GM10248 (cell line): ENCODE measurements around the gene ARHGAP1.

Source experiments
- CTCF ChIA-PET: fragments of 300-600 bp; sonication (Branson Sonifier 250); formaldehyde crosslinking; extraction: SDS; loops from one replicate; lab custom pipeline; 2021; ENCODE audit warnings: antibody characterized with exemption; lab: Yijun Ruan, JAX
- POLR2A ChIA-PET: fragments of 350-650 bp; sonication (Branson Sonifier 250); formaldehyde crosslinking; extraction: SDS; loops from one replicate; lab custom pipeline; 2020; ENCODE audit warnings: antibody characterized with exemption; lab: Yijun Ruan, JAX
- DNase-seq: peaks from one replicate; pipeline ENCODE4 v3.0.0; 2012; ENCODE audit errors: extremely low spot score
- TF ChIP-seq, protein P1 (sequence below): IDR thresholded peaks from 2 replicates; pipeline ENCODE4 v1.5.1; 2012; ENCODE audit warnings: mild to moderate bottlenecking, low read depth; ENCODE audit errors: extremely low read depth, missing control alignments, control extremely low read depth

ARHGAP1 gene

DNA sequence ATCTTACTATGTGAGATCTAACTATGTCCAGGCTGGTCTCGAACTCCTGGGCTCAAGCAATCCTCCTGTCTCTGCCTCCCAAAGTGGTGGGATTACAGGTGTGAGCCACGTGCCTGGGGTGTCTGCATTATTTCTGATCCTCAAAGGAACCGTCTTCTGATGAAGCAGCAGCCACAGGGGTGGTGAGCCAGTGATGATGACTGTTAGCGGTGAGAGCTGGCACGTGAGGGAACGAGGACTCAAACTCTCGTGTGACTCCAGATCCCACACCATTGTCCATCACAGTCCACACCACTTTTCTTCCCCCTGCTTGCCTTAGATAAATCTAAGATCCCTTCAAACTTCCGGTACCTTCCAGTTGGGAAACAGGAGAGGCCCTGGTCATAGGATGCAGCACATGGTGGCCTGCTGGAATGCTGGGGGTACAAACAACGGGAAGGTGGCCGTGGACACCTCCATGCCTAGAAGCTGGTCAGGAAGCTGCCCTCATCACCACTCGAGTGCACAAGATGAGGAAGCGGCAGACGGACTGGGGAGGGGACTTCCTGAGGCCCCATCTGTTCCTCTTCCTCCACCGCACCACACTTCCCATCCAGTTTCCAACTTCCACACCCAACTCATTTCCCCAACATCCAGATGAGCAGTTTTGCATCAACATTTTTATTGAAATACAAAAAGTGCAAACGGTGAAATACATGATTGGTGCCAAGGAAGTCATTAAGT lies 23.8 kb downstream of the ARHGAP1 start:
- no peak for DNase-seq
- POLR2A ChIA-PET = no interaction called here
- CTCF ChIA-PET = no interaction called here
- TF ChIP-seq, protein P1, sequence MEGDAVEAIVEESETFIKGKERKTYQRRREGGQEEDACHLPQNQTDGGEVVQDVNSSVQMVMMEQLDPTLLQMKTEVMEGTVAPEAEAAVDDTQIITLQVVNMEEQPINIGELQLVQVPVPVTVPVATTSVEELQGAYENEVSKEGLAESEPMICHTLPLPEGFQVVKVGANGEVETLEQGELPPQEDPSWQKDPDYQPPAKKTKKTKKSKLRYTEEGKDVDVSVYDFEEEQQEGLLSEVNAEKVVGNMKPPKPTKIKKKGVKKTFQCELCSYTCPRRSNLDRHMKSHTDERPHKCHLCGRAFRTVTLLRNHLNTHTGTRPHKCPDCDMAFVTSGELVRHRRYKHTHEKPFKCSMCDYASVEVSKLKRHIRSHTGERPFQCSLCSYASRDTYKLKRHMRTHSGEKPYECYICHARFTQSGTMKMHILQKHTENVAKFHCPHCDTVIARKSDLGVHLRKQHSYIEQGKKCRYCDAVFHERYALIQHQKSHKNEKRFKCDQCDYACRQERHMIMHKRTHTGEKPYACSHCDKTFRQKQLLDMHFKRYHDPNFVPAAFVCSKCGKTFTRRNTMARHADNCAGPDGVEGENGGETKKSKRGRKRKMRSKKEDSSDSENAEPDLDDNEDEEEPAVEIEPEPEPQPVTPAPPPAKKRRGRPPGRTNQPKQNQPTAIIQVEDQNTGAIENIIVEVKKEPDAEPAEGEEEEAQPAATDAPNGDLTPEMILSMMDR = no peak

DNA sequence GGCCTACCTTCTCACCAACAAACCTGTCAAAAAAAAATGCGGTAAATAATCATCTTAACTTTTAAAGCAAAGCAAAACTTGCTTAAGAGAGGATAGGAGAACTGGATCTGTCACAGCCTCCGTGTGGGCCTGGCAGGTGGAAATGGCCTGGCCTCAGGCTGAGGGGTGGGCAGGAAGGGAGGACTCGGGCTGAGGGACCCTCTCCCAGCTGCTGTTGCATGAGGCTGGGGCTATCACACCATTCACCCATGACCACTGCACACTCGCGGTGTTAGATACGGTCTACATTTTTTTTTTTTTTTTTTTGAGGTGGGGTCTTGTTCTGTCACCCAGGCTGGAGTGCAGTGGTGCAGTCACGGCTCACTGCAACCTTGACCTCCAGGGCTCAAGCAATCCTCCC lies 24.5 kb downstream of the ARHGAP1 start:
- no peak for DNase-seq
- CTCF ChIA-PET = no interaction called here
- TF ChIP-seq, protein P1 = no peak
- POLR2A ChIA-PET = interaction anchor here (0.6 kb wide), 1 partner anchor 23 kb away, joined by 4 read pairs; no protein-coding TSS in a partner anchor

DNA sequence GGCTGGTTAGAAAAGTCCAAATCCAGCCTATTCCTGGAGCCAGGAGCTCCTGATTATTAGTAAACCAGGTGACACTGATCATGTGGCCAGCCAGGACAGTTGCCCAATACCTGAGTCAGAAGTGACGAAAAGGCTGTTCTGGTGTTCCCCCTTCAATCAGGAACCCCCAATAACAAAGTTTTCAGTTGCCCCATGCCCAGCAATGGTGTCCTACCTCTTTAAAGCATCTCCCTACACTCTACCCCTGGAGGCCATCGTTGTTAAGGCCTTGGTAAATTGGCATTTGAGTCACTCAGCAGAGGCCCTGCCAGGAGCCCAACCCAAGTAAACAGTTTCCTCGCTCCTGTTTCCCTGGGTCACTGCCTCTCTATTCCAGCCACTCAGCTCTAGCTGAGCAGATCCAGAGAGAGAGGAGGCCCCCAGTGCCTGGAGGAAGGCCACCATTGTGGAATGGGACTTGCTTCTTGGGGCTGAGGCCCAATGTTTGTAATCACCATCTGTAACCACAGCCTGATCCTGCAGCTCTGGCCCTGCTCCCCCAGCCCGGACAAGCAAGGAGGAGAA lies 25.0 kb downstream of the ARHGAP1 start:
- no peak for DNase-seq
- TF ChIP-seq, protein P1 = no peak
- CTCF ChIA-PET = interaction anchor here (1.1 to 1.5 kb wide), 3 partner anchors 21 to 276 kb away, joined by 3 read pairs; no protein-coding TSS in a partner anchor
- POLR2A ChIA-PET = interaction anchor here (0.6 kb wide), 1 partner anchor 22 kb away, joined by 4 read pairs; no protein-coding TSS in a partner anchor

DNA sequence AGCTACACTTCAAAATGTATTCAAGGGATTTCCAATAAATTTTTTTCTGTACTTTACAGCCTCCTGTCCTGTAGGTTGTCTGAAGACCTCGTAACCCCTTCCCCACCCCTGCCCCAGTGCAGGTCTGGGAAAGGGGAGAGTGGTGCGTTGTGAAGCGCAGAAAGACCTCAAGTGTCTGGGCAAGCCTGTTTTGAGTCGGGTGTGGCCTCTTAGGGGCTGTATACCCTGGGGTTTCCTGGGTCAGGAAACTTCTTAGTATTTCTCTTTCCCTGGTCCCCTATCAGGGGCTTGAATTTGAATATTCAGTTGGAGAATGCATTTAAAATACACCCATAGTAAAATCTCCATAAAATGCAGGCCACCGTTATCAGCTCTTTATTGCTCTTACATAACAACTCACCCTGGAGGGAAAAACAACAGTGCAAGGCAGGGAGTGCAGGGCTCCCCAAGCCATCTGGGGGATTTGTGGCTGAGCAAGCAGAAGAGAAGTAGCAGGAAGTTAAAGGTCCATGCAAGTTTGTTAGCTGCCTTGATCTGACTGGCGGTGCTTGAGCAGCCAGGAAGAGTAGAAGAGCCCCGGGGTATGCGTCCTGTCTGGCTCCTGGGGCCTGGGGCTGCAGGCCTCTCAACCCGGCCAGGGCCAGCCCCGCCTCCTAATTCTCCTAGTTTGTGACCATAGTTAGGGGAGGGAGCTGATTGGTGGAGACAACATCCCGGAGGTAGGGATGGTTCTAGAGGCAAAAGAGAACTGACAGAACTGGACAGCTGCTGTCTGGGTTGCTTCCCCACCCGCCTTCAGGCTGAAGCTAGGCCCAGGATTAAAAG lies 25.7 kb downstream of the ARHGAP1 start:
- DNase-seq = no peak
- CTCF ChIA-PET = interaction anchor here (1.1 to 1.6 kb wide), 5 partner anchors 16 to 276 kb away, joined by 3 to 6 read pairs (median 3); no protein-coding TSS in a partner anchor
- POLR2A ChIA-PET = no interaction called here
- TF ChIP-seq, protein P1 = no peak

DNA sequence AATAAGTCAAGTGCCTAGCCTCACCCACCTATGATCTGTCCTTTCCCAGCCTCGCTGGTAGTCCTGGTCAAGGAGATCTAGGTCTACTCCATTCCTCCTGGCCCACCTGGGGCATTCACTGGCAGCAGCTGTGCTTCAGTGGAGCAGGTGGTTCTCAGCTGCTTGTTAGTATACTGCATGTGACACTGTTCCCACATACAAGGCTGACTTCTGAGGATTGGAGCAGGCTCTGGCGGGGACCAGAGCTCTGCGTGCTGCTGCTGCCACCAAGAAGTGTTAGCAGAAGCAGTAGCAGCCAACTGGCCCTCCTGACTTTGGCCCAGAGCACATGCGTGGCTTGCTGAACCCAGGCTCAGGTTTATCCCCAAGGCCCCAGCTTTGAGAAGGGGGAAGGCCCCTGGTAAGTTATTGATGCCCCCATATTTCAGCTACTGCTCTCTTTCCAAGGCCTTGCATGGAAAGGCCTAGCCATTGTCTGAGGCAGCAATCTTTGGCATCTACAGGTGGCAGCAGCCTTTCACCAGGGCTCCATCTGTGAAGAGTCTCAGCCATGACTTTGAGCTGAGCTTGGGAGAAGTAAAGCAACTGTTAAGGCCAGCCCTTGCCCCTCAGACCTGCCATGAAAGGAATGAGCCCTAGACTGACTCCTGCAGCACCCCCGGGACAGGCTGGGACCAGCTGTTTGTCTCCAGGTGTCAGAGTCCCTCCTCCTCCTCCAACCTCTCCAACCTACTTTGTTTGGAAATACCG lies 26.5 kb downstream of the ARHGAP1 start:
- CTCF ChIA-PET = interaction anchor here (0.9 to 1.6 kb wide), 6 partner anchors 16 to 275 kb away, joined by 3 to 6 read pairs (median 3); no protein-coding TSS in a partner anchor
- POLR2A ChIA-PET = no interaction called here
- TF ChIP-seq, protein P1 = no peak
- no peak for DNase-seq
